Skeletal muscle satellite cell (primary cell): ENCODE data around the gene NR1H4.
"Not testable (repeated sequence)": the region's sequence is repeated elsewhere in the genome, so short reads cannot be mapped to it uniquely, and the experiment has no call there.

Source experiments
- H3K27me3 ChIP-seq: 2 replicates; pipeline ENCODE4 v1.7.0; 2013; ENCODE audit warnings: low read length; ENCODE audit not compliant: control insufficient read depth, insufficient read depth
- H3K36me3 ChIP-seq: 2 replicates; pipeline ENCODE4 v1.7.0; 2013; ENCODE audit warnings: mild to moderate bottlenecking, control low read depth, low read length; ENCODE audit not compliant: insufficient read depth
- H3K4me1 ChIP-seq: 2 replicates; pipeline ENCODE4 v1.7.0; 2013; ENCODE audit warnings: low read length; ENCODE audit not compliant: control insufficient read depth, insufficient read depth
- H3K4me2 ChIP-seq: 2 replicates; pipeline ENCODE4 v1.7.0; 2013; ENCODE audit warnings: mild to moderate bottlenecking, low read length
- H3K4me3 ChIP-seq: 2 replicates; pipeline ENCODE4 v1.7.0; 2013; ENCODE audit warnings: low read length
- H3K9ac ChIP-seq: 2 replicates; pipeline ENCODE4 v1.7.0; 2013; ENCODE audit warnings: mild to moderate bottlenecking, low read depth, low read length, moderate library complexity
- H3K9me3 ChIP-seq: replicated peaks from 2 replicates; pipeline ENCODE4 v1.7.0; 2013; ENCODE audit warnings: mild to moderate bottlenecking, control low read depth, low read length

The NR1H4 gene

DNA sequence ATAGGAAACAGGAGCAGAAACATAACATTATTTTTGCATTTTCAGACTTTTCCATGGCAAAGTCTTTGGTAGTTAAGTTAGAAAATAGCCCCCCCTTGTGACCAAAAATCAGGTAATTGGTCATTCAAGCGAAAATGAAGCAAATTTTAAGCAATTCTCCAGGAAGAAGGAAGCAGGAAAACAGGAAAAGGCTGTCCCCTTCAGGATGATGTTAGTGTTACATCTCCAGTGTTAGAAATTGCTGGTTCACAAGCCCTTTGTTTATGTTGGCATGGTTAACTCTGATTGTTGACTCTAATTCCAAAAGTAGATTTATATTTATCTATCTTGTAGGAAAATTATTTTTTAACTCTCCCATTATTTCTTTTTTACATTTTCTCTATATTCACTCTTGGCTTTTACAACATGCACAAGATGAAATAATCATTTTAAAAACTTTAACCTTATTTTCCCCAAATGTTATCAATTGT is 81.0 kb downstream of the NR1H4 start:
- Histone ChIP-seq H3K4me2 (no peak overlapping the region), H3K36me3 (no peaks in the 10 kb centered on the region), H3K27me3 (no peaks in the 10 kb centered on the region), H3K4me3 (no peak overlapping the region), H3K9ac (no peak overlapping the region), H3K4me1 (no peaks in the 10 kb centered on the region), H3K9me3 (no peaks in the 10 kb centered on the region)

DNA sequence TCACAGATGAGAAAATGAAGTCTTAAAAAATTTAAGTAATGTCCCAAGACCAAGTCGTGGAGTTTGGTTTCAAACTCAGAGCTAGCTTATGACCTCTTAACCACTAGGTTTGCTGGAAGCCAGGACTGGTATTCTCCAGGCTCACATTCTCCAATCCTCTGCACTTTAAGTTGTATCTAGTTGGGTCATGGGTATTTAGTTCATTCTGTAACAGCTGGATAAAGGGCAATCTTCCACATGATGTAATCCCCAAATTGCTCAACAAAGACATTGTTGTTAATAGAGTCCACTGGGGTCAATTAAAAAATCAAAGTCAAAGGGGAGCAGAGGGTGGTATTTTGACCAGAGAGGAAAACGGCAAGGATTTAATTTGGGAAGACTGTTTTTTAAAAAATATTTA is 82.1 kb downstream of the NR1H4 start:
- Histone ChIP-seq H3K9ac (no peak overlapping the region), H3K27me3 (no peaks in the 10 kb centered on the region), H3K4me3 (no peak overlapping the region), H3K4me2 (no peak overlapping the region), H3K36me3 (no peaks in the 10 kb centered on the region), H3K4me1 (no peaks in the 10 kb centered on the region), H3K9me3 (no peaks in the 10 kb centered on the region)

DNA sequence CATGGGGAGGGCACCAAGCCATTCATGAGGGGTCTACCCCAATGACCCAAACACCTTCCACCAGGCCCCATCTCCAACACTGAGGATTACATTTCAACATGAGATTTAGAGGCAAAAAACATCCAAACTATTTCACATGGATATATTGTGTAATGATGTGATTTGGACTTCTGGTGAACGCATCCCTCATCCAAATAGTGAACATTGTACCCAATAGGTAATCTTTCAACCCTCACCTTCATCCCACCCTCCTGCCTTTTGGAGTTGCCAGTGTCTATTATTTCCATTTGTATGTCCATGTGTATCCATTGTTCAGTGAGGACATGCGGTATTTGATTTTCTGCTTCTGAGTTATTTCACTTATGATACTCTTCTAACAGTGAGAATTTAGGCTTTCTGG is 83.7 kb downstream of the NR1H4 start:
- Histone ChIP-seq H3K9me3 (no peaks in the 10 kb centered on the region), H3K27me3 (no peaks in the 10 kb centered on the region), H3K4me2 (no peak overlapping the region), H3K4me1 (no peaks in the 10 kb centered on the region), H3K9ac (no peak overlapping the region), H3K36me3 (no peaks in the 10 kb centered on the region), H3K4me3 (no peak overlapping the region)

DNA sequence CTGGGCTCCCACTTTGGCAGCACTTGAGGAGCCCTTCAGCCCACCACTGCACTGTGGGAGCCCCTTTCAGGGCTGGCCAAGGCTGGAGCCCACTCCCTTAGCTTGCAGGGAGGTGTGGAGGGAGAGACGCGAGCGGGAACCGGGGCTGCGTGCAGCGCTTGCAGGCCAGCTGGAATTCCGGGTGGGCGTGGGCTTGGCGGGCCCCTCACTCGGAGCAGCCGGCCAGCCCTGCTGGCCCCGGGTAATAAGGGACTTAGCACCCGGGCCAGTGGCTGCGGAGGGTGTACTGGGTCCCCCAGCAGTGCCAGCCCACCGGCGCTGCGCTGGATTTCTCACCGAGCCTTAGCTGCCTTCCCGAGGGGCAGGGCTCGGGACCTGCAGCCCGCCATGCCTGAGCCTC is 85.6 kb downstream of the NR1H4 start:
- H3K4me3 ChIP-seq, H3K4me1 ChIP-seq, H3K4me2 ChIP-seq, H3K27me3 ChIP-seq, H3K36me3 ChIP-seq, H3K9ac ChIP-seq, H3K9me3 ChIP-seq: not testable (repeated sequence)

DNA sequence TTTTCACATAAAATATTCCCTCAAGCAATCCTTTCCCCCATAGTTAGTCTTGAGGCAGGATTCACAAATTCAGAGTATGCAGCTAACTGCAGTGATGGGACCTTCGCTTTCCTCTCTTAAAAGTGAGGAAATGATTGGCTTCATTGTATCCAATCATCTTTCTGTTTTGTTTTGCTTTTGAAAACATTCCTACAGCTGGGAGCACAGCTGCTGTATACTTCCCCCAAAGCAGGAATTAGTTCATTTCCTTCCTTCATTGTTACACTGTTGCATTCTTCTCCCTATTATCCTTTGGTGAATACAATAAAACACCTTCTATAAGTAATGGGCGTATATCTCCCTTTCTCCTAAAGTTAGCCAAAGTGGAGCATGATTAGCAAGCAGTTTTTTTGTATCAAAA is 90.4 kb downstream of the NR1H4 start:
- no peaks in the 10 kb centered on the region for H3K9me3 ChIP-seq
- H3K4me1 ChIP-seq, result peaks cover 9% of the 10 kb centered on the region
- no peak overlapping the region for H3K4me3 ChIP-seq
- no peak overlapping the region for H3K4me2 ChIP-seq
- no peak overlapping the region for H3K9ac ChIP-seq
- peaks cover 4% of the 10 kb centered on the region for H3K27me3 ChIP-seq
- H3K36me3 ChIP-seq, result no peaks in the 10 kb centered on the region

DNA sequence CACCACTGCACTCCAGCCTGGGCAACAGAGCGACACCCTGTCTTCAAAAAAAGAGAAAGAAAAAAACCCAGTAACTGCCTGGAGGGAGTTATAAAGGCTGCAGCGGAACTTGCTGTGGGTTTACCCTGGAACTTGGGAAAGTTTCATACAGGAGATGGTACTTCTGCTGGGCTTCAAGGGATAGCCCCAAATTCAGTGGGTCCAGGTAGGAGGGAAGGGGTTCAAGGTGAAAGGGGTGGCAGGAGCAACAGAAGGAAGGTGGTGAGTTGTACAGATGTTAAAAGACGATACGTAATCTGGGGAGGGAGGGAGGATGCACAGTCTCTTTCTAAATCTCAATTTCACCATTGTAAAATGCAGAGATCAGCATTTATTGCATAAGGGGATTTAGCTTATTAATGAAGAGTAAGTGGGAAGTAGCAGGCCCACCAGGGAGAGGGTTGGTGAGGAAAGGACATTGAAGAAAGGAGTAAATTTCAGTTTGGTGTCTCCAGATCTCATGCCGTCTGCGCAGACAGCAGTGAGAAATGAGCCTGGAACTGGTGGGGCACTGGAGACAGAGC is 91.3 kb downstream of the NR1H4 start:
- Histone ChIP-seq H3K36me3 (no peaks in the 10 kb centered on the region), H3K27me3 (peaks cover 4% of the 10 kb centered on the region), H3K9ac (no peak overlapping the region), H3K4me3 (no peak overlapping the region), H3K4me2 (no peak overlapping the region), H3K9me3 (no peaks in the 10 kb centered on the region), H3K4me1 (peaks cover 9% of the 10 kb centered on the region)

DNA sequence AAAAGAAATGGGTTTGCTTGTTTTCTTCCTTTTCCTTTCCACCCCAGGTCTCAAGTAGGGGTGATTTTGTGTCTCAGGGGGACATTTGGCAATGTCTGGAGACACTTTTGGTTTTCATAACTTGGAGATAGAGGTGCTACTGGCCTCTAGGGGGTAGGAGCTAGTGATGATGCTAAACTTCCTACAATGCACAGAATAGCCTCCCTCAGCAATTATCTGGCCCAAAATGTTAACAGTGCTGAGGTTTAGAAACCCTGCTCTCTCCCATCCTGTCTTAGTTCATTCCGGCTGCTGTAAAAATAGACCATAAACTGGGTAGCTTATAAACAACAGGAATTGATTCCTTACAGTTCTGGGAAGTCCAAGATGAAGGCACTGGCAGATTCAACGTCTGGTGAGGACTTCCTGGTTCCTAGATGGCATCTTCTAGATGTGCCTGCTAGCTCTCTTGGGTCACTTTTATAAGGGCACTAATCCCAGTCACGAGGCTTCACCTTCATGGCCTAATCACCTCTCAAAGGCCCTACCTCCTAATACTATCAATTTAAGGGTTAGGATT is 92.4 kb downstream of the NR1H4 start:
- no peaks in the 10 kb centered on the region for H3K9me3 ChIP-seq
- H3K4me2 ChIP-seq, result no peak overlapping the region
- H3K27me3 ChIP-seq, result peaks cover 4% of the 10 kb centered on the region
- H3K4me3 ChIP-seq, result no peak overlapping the region
- H3K36me3 ChIP-seq, result no peaks in the 10 kb centered on the region
- peaks cover 9% of the 10 kb centered on the region for H3K4me1 ChIP-seq
- no peak overlapping the region for H3K9ac ChIP-seq

DNA sequence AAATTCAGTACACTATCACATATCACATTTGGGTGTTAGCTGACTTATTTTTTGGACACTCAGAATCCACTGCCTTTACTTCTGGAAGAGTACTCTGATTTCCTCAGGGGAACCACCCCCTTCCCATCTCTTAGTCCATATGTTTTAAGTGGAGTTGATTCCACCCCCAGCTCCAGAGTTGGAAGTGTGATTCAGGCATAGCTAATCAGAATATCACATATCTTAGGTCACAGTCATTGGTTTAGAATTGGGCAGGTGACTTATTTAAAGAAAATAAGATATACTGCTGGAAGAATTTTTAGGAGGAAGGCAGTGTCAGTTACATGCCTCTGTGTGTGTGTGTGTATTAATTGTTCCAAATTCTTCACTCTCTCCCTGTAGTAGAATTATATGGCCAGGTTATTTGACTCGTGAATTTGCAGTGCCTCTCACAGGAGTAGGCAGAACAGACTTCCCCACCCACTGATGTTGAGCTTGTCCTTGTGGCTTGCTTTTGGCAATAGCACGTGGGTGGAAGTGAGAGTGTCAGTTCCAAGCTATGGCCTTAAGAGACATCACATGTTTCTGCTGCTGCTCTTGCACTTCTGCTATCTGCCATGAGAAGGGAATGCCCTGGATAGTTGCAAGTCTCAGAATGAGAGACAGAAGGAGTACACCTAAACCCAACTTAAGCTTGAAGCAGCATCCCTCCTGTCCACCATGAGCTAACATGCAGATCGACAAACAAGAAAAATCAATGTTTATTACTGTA is 93.4 kb downstream of the NR1H4 start:
- Histone ChIP-seq H3K4me1 (peaks cover 9% of the 10 kb centered on the region), H3K9me3 (no peaks in the 10 kb centered on the region), H3K9ac (no peak overlapping the region), H3K27me3 (peaks cover 4% of the 10 kb centered on the region), H3K36me3 (no peaks in the 10 kb centered on the region), H3K4me2 (peak overlapping the region; percentile 20), H3K4me3 (no peak overlapping the region)

DNA sequence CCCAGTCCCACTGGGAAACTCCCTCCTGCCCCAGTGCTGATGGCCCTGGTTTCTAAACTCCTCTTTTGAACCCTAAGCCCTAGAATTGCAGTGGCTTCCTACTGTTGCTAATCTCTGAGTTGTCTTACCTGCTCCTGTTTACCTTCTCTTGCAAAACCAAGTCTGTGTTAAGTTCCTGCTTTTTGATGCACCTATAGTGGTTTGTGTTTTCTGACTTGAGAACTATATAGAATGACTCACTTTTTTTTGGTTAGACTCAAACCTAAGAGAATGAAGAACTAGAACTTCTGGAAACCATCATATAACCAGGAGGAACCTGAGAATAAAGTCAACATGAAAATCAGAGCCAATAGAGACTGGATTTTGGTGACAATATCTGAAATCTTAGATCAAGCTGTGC is 94.3 kb downstream of the NR1H4 start:
- peaks cover 4% of the 10 kb centered on the region for H3K27me3 ChIP-seq
- H3K9me3 ChIP-seq, result no peaks in the 10 kb centered on the region
- H3K9ac ChIP-seq, result no peak overlapping the region
- no peak overlapping the region for H3K4me2 ChIP-seq
- no peaks in the 10 kb centered on the region for H3K36me3 ChIP-seq
- peaks cover 10% of the 10 kb centered on the region for H3K4me1 ChIP-seq
- no peak overlapping the region for H3K4me3 ChIP-seq

DNA sequence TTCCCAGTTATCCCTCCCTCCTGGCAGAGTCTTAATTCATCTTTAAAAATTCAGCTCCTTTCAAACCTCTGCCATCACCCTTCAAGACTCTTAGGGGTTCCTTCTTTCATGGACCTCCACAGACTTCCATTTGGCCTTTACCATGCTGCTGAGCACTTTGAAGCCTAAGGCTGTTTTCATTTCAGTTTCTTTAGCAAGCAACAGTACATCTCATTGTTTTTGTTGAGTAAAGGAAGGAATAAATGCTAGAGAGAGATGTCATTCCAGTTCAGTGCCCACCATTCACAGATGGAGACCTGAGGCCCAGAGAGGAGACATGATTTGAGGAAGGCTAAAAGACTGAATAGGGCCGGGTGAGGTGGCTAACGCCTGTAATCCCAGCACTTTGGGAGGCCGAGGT is 98.5 kb downstream of the NR1H4 start:
- Histone ChIP-seq H3K9ac (no peak overlapping the region), H3K4me1 (peaks cover 29% of the 10 kb centered on the region), H3K4me3 (no peak overlapping the region), H3K9me3 (no peaks in the 10 kb centered on the region), H3K27me3 (no peaks in the 10 kb centered on the region), H3K36me3 (no peaks in the 10 kb centered on the region), H3K4me2 (no peak overlapping the region)

DNA sequence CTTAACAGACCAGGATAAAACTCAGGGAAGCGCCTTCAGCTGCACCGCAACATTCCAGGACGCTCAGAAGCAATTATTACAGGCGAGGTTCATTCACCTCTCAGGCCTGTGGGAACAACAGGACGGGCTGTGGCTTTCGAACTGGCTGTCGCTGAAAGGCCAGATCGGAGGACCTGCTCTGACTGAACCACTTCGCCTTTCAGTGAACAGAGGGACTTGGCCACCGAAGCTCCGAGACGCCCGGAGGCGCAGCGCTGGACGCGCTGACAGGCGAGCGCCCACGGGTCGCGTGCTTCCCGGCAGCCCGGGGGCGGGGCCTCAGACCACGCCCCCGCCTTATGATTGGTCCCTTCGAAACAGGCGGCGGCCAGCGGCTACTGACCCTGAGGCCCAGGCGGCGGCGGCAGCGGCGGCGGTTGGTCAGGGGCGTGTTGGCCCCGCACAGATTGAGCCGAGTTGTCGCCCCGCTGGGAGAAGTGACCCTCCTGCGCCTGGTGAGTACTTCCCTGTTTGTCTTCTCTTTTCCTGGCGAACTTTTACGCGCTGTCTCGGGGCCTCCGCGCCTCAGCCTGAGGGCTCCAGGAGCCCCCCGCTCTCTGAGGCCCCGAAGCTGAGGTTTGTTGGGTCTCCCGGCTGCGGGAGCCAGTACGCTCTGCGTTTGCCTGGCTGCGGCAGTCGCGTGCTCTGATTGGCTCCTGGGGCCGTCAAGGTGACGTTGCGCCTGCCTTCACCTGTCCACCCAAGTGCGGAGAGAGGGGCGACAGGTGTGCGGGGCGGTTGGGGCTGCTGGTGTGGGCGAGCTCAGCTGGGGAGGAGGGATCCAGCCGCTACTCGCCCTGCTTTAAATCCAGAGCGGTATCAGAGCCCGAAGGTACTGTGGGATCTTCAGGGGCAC is 99.9 kb downstream of the NR1H4 start, which contains the start of gene GAS2L3:
Gene GAS2L3, plus strand, starts transcription at position 393 of the 895 bp plus-strand sequence. CDS start 21,221 bp downstream, outside the sequence.
- Histone ChIP-seq H3K4me2 (peak within 1 kb of the TSS; percentile 89), H3K27me3 (no peaks in the 10 kb centered on the region), H3K9ac (peak within 1 kb of the TSS; percentile 85), H3K4me3 (peak within 1 kb of the TSS; percentile 94), H3K4me1 (peaks cover 25% of the 10 kb centered on the region), H3K36me3 (no peaks in the 10 kb centered on the region), H3K9me3 (no peaks in the 10 kb centered on the region)
